ENCODE data around the gene RNF43.

GRCh38 chr17:58377661-58378060, 39.7 kb downstream of the RNF43 start:
- no peak for TF ChIP-seq SMC3 (conservative IDR thresholded peaks at IDR 0.05; ENCODE audit: poor library complexity)
- TF ChIP-seq CTCF (IDR thresholded peaks at IDR 0.05; ENCODE audit: poor library complexity, severe bottlenecking) = no peak
- TF ChIP-seq EP300 (conservative IDR thresholded peaks at IDR 0.05; ENCODE audit: poor library complexity, severe bottlenecking) = no peak

Measured in neural cell (in vitro differentiated cells).